Natural killer cell (primary cell): ENCODE results near the gene ICA1L. TPM values are rescaled to one million over a fixed set of nuclear protein-coding genes. Genes with fewer than 3 reads are reported as not detected.

Experiments
- ATAC-seq, 3 donors: fragments of 150-1000 bp in 2 of 3; fragments of 200-7000 bp in 1 of 3; cut with Tn5 transposase; 1 replicate in 1 of 3; 2 replicates in 2 of 3; pipeline ENCODE4 v1.10.0; 2021; ENCODE audit warnings: mild to moderate bottlenecking in 2 of 3, moderate library complexity in 2 of 3
- DNase-seq, 2 donors: peaks; one replicate each; pipeline versions ENCODE4 v3.0.0 to v3.0.0-alpha.2; 2013 to 2021; ENCODE audit warnings: mixed read lengths in 1 of 2
- H3K27ac ChIP-seq: one replicate; pipeline ENCODE4 v1.5.1; 2013; ENCODE audit warnings: mild to moderate bottlenecking, low read length
- H3K27me3 ChIP-seq: one replicate; pipeline ENCODE4 v1.6.1; 2013; ENCODE audit warnings: low read length; ENCODE audit not compliant: control insufficient read depth, insufficient read depth
- H3K36me3 ChIP-seq: one replicate; pipeline ENCODE4 v1.6.1; 2013; ENCODE audit warnings: low read length; ENCODE audit not compliant: control insufficient read depth, insufficient read depth
- H3K4me1 ChIP-seq: one replicate; pipeline ENCODE4 v1.6.1; 2013; ENCODE audit warnings: low read length; ENCODE audit not compliant: control insufficient read depth, insufficient read depth
- H3K4me3 ChIP-seq: one replicate; pipeline ENCODE4 v1.5.1; 2013; ENCODE audit warnings: low read length
- H3K9me3 ChIP-seq: one replicate; pipeline ENCODE4 v1.6.1; 2013; ENCODE audit warnings: low read length; ENCODE audit not compliant: control insufficient read depth, insufficient read depth
- H3K27ac Mint-ChIP-seq, 2 donors: one replicate each; pipeline ENCODE4 v1.8.0; 2022; ENCODE audit warnings: mild to moderate bottlenecking in 2 of 2, mixed read lengths in 2 of 2, moderate library complexity in 1 of 2
- H3K27me3 Mint-ChIP-seq, 2 donors: one replicate each; pipeline ENCODE4 v1.8.0; 2022; ENCODE audit warnings: low read depth in 2 of 2, mixed read lengths in 2 of 2
- H3K36me3 Mint-ChIP-seq: one replicate; pipeline ENCODE4 v1.8.0; 2022; ENCODE audit warnings: mixed read lengths
- H3K4me1 Mint-ChIP-seq, 2 donors: one replicate each; pipeline ENCODE4 v1.8.0; 2022; ENCODE audit warnings: mixed read lengths in 2 of 2
- H3K4me3 Mint-ChIP-seq: one replicate; pipeline ENCODE4 v1.8.0; 2022; ENCODE audit warnings: mild to moderate bottlenecking, moderate library complexity, mixed read lengths
- H3K9me3 Mint-ChIP-seq, 2 donors: one replicate each; pipeline ENCODE4 v1.8.0; 2022; ENCODE audit warnings: mixed read lengths in 2 of 2
- CTCF ChIP-seq: fragments of 200-600 bp; IDR thresholded peaks from one replicate; pipeline ENCODE4 v1.8.0; 2022; ENCODE audit warnings: antibody characterized with exemption
- WGBS: methylation state at CpG from one replicate; pipeline ENCODE4 v1.1.7; 2013; ENCODE audit warnings: missing lambda C conversion rate; ENCODE audit not compliant: insufficient coverage; 5-methylcytosine and 5-hydroxymethylcytosine counted together
- intact Hi-C: fragments of 100-400 bp; cut with micrococcal nuclease; formaldehyde crosslinking; loops from one replicate; pipeline ENCODE4 v1.14.2; 2022
- total RNA-seq, 4 donors: library from RNA; stranded (reverse); fragments of 120-200 nt in 1 of 4; gene quantifications; one replicate each; pipeline versions ENCODE4 v1.2.3 to v1.2.4, GENCODE V29; 2013 to 2022

ICA1L gene
- total RNA-seq, 3 donors from 2014 or later (not counting 1 experiment from before 2014, with no cell fraction given), result 9.0 to 15.5 (median 10.4) TPM

GRCh38 chr2:202848813-202849212 is 22.8 kb downstream of the ICA1L start:
- no peak overlapping the region for H3K27ac ChIP-seq
- no peaks in the 10 kb centered on the region for H3K36me3 ChIP-seq
- H3K4me1 ChIP-seq, result peaks cover 10% of the 10 kb centered on the region
- no peak overlapping the region for H3K4me3 Mint-ChIP-seq
- H3K36me3 Mint-ChIP-seq, result no peaks in the 10 kb centered on the region
- 63% methylated on average over 8 of the region's 8 CpGs for WGBS
- H3K27me3 ChIP-seq, result no peaks in the 10 kb centered on the region
- H3K9me3 Mint-ChIP-seq, result peaks cover 0 to 2% of the 10 kb centered on the region in 2 donors
- intact Hi-C loops, result no loop called here
- no peaks in the 10 kb centered on the region for H3K27me3 Mint-ChIP-seq
- no peaks in the 10 kb centered on the region for H3K9me3 ChIP-seq
- DNase-seq (peak in 1 of 2 donors; percentile 11), ATAC-seq (no peak)
- no peak for TF ChIP-seq CTCF
- no peak overlapping the region for H3K27ac Mint-ChIP-seq
- no peak overlapping the region for H3K4me3 ChIP-seq
- peaks cover 0 to 5% of the 10 kb centered on the region in 2 donors for H3K4me1 Mint-ChIP-seq

DNA sequence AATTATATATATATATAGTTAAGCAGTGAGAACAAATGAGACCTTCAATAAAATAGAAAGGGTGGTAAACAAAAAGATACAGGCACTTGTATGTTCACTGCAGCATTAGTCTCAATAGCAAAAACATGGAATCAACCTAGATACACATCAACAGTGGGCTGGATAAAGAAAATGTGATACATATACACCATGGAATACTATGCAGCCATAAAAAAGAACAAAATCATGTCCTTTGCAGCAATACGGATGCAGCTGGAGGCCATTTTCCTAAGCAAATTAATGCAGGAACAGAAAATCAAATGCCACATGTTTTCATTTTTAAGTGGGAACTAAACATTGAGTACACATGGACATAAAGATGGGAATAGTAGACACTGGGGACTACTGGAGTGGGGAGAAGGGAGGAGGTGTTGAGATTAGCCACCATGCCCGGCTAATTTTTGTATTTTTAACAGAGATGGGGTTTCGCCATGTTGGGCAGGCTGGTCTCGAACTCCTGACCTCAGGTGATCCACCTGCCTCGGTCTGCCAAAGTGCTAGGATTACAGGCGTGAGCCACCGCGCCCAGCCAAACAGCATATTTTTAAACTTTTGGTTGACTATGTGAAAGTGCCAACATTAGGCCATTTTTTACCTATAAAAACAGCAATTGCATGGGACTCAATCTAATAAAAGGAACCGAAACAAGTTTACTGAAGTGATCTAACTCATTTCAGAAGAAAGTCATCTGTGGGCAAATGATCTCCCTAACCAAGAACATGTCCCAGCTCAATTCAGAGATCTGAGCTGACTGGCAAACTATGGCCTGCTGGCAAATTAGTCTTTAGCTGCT is 23.7 kb downstream of the ICA1L start:
- H3K4me3 Mint-ChIP-seq, result no peak overlapping the region
- Histone ChIP-seq H3K36me3 (no peaks in the 10 kb centered on the region), H3K27me3 (no peaks in the 10 kb centered on the region), H3K27ac (no peak overlapping the region), H3K4me3 (no peak overlapping the region), H3K9me3 (peaks cover 7% of the 10 kb centered on the region), H3K4me1 (peaks cover 10% of the 10 kb centered on the region)
- intact Hi-C loops, result no loop called here
- peaks cover 0 to 5% of the 10 kb centered on the region in 2 donors for H3K4me1 Mint-ChIP-seq
- H3K27ac Mint-ChIP-seq, result no peak overlapping the region
- H3K36me3 Mint-ChIP-seq, result peaks cover 4% of the 10 kb centered on the region
- ATAC-seq, result no peak
- no peak for TF ChIP-seq CTCF
- H3K27me3 Mint-ChIP-seq, result no peaks in the 10 kb centered on the region
- peaks cover 0 to 2% of the 10 kb centered on the region in 2 donors for H3K9me3 Mint-ChIP-seq
- no peak for DNase-seq
- 87% methylated on average over 9 of the region's 9 CpGs for WGBS

GRCh38 chr2:202844656-202845055 is 26.9 kb downstream of the ICA1L start:
- peaks cover 12% of the 10 kb centered on the region for H3K9me3 ChIP-seq
- no peaks in the 10 kb centered on the region for H3K27me3 ChIP-seq
- ATAC-seq (no peak), DNase-seq (no peak)
- TF ChIP-seq CTCF, result no peak
- intact Hi-C loops, result no loop called here
- WGBS, result 84% methylated on average over 1 of the region's 2 CpGs
- peaks cover 10% of the 10 kb centered on the region for H3K4me1 ChIP-seq
- H3K4me3 ChIP-seq, result no peak overlapping the region
- peaks cover 13% of the 10 kb centered on the region for H3K36me3 Mint-ChIP-seq
- no peak overlapping the region for H3K4me3 Mint-ChIP-seq
- peaks cover 0 to 5% of the 10 kb centered on the region in 2 donors for H3K4me1 Mint-ChIP-seq
- no peaks in the 10 kb centered on the region for H3K27me3 Mint-ChIP-seq
- H3K36me3 ChIP-seq, result no peaks in the 10 kb centered on the region
- H3K27ac ChIP-seq, result no peak overlapping the region
- no peak overlapping the region for H3K27ac Mint-ChIP-seq
- H3K9me3 Mint-ChIP-seq, result peaks cover 2 to 9% of the 10 kb centered on the region in 2 donors

GRCh38 chr2:202842690-202843089 is 28.9 kb downstream of the ICA1L start:
- DNase-seq (no peak), ATAC-seq (no peak)
- Mint-ChIP-seq H3K9me3 (peaks cover 2 to 7% of the 10 kb centered on the region in 2 donors), H3K36me3 (peaks cover 13% of the 10 kb centered on the region), H3K4me3 (no peak overlapping the region), H3K4me1 (no peaks in the 10 kb centered on the region), H3K27me3 (no peaks in the 10 kb centered on the region), H3K27ac (no peak overlapping the region)
- Histone ChIP-seq H3K27ac (no peak overlapping the region), H3K36me3 (no peaks in the 10 kb centered on the region), H3K27me3 (no peaks in the 10 kb centered on the region), H3K4me1 (no peaks in the 10 kb centered on the region), H3K9me3 (peaks cover 12% of the 10 kb centered on the region), H3K4me3 (no peak overlapping the region)
- TF ChIP-seq CTCF, result no peak
- intact Hi-C loops, result no loop called here
